ENCODE results near the gene PLAAT2. TPM values are rescaled to one million over a fixed set of nuclear protein-coding genes. Genes with fewer than 3 reads are reported as not detected.
"Not testable (repeated sequence)": the region's sequence is repeated elsewhere in the genome, so short reads cannot be mapped to it uniquely, and the experiment has no call there.

The PLAAT2 gene
- total and polyA plus RNA-seq, 3 donors from 2014 or later = 0.43 to 1.2 (median 0.66) TPM

DNA sequence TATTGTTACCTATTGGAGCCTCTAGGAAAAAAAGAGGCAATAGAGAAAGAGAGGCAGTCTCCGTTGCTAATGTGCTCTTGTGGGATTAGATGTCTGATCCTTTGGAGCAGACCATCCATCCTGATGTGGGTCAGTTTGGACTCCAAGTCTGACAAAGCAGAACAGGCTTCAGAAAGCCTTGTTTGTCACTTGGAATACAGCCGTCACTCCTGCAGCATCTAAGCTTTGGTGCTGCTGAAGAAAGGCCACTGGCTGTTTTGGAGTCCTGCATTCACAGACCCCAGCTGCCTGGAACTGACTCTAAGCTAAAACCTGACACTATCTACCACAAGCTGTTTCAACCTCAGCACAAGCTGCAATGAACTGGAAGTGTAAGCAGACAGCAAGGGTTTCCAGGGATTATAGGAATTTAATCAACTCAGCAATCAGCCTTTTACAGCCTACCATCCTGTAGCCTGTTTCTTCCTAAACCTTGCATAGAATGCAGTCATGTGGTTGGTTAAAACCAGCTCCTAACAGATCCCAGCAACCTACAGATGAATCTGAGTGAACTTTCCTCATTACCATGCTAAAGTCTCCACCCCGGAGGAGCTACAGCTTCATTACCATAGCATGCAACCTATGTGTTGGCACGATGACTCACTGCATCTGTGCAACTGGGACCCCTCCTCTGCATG is 30.2 kb downstream of the PLAAT2 start:
- WGBS, 2 donors = 84 to 96% methylated on average over 3 to 4 of the region's 4 CpGs
- Histone ChIP-seq H3K36me3 (ENCODE audit: low read depth, missing control alignments) (no peaks in the 10 kb centered on the region), H3K4me3 (no peak overlapping the region), H3K9me3 (no peaks in the 10 kb centered on the region), H3K27me3 (no peaks in the 10 kb centered on the region), H3K27ac (no peak overlapping the region), H3K4me1 (peaks cover 16% of the 10 kb centered on the region)
- TF ChIP-seq POLR2A (IDR thresholded peaks at IDR 0.05) (no peak), CTCF (IDR thresholded peaks at IDR 0.05) (no peak)
- no peak for DNase-seq
- intact Hi-C loops (cut with DNase I; ENCODE audit: low total_unique reads) = no loop called here

GRCh38 chr11:63532117-63532516 is 31.1 kb downstream of the PLAAT2 start:
- H3K4me3 ChIP-seq = no peak overlapping the region
- 85 to 91% methylated on average over 2 of the region's 2 CpGs for WGBS, 2 donors
- TF ChIP-seq CTCF (IDR thresholded peaks at IDR 0.05) (no peak), POLR2A (IDR thresholded peaks at IDR 0.05) (no peak)
- intact Hi-C loops (cut with DNase I; ENCODE audit: low total_unique reads) = no loop called here
- DNase-seq = no peak
- H3K36me3 ChIP-seq (ENCODE audit: low read depth, missing control alignments) = no peaks in the 10 kb centered on the region
- H3K27ac ChIP-seq = no peak overlapping the region
- H3K4me1 ChIP-seq = peaks cover 8% of the 10 kb centered on the region
- no peaks in the 10 kb centered on the region for H3K27me3 ChIP-seq
- no peaks in the 10 kb centered on the region for H3K9me3 ChIP-seq

DNA sequence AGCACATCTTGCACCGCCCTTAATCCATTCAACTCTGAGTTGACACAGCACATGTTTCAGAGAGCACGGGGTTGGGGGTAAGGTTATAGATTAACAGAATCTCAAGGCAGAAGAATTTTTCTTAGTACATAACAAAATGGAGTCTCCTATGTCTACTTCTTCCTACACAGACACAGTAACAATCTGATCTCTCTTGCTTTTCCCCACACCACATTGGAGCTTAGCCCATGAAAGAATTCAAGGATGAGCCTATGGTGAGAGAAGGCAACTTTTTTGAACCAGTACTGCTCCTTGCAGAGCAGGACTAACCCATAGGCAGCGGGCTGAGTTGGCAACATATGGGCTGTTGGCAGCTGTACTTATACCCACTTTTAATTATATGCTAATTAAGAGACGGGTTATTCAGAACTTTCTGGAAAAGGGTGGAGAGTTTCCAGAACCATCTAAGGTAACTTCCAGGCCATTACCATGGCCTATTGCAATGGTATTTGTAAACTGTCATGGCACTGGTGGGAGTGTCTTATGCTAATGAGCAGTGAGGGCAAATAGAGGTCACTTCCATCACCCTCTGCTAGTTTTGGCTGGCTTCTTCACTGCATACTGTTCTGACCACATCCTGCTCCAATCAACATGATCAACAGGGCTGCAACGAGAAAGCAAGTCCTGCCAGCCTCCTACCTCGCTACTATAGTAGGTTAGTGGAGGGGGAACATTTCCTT is 31.9 kb downstream of the PLAAT2 start:
- H3K27me3 ChIP-seq; H3K27ac ChIP-seq; H3K36me3 ChIP-seq (ENCODE audit: low read depth, missing control alignments); intact Hi-C loops (cut with DNase I; ENCODE audit: low total_unique reads); H3K9me3 ChIP-seq; H3K4me1 ChIP-seq; H3K4me3 ChIP-seq; DNase-seq: not testable (repeated sequence)
- 75 to 80% methylated on average over 4 to 5 of the region's 6 CpGs for WGBS, 2 donors

DNA sequence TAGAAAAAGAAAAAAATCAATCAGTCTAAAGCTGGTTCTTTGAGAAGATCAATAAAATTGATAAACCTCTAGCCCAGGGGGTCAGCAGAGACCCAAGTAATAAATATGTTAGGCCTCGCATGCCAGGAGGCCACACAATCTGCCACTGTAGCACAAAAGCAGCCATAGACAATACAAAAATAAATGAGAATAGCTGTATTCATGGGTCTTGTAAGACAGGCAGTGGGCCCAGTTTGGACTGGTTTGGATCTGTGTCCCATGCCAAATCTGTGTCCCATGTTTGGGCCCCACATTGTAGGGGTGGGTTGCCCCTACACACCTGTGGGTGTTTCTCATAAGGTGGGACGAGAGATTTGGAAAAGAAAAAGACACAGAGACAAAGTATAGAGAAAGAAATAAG is 33.2 kb downstream of the PLAAT2 start:
- Histone ChIP-seq H3K4me3 (no peak overlapping the region), H3K36me3 (ENCODE audit: low read depth, missing control alignments) (no peaks in the 10 kb centered on the region), H3K4me1 (no peaks in the 10 kb centered on the region), H3K9me3 (no peaks in the 10 kb centered on the region), H3K27ac (no peak overlapping the region), H3K27me3 (no peaks in the 10 kb centered on the region)
- DNase-seq = no peak
- TF ChIP-seq CTCF (IDR thresholded peaks at IDR 0.05) = no peak
- TF ChIP-seq POLR2A (IDR thresholded peaks at IDR 0.05) = no peak
- intact Hi-C loops (cut with DNase I; ENCODE audit: low total_unique reads) = no loop called here
- WGBS, 2 donors = 98% methylated on average over 2 of the region's 2 CpGs

DNA sequence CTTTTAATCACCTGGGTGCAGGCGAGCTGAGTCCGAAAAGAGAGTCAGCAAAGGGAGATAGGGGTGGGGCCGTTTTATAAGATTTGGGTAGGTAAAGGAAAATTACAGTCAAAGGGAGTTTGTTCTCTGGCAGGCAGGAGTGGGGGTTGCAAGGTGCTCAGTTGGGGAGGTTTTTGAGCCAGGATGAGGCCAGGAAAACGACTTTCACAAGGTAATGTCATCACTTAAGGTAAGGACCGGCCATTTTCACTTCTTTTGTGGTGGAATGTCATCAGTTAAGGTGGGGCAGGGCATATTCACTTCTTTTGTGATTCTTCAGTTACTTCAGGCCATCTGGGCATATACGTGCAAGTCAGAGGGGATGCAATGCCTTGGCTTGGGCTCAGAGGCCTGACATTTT is 33.8 kb downstream of the PLAAT2 start:
- intact Hi-C loops (cut with DNase I; ENCODE audit: low total_unique reads); DNase-seq; H3K36me3 ChIP-seq (ENCODE audit: low read depth, missing control alignments); H3K4me3 ChIP-seq; H3K27ac ChIP-seq; H3K4me1 ChIP-seq; H3K9me3 ChIP-seq; H3K27me3 ChIP-seq: not testable (repeated sequence)
- 79 to 85% methylated on average over 6 of the region's 6 CpGs for WGBS, 2 donors

DNA sequence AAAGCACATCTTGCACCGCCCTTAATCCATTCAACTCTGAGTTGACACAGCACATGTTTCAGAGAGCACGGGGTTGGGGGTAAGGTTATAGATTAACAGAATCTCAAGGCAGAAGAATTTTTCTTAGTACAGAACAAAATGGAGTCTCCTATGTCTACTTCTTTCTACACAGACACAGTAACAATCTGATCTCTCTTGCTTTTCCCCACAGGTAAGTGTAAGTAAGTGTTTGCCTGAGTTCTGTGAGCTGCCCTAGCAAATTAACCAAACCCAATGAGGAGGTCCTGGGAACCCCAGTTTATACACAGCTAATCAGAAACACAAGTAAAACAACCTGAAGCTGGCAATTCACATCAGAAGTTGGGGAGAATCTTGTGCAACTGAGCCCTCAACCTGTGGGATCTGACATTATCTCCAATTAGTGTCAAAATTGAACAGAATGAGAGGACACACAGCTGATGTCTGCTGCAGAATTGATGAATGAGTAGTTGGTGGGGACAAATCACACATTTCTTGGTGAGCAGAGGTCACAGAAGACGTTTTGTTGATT is 34.4 kb downstream of the PLAAT2 start:
- H3K27ac ChIP-seq; intact Hi-C loops (cut with DNase I; ENCODE audit: low total_unique reads); DNase-seq; H3K27me3 ChIP-seq; H3K4me3 ChIP-seq; H3K9me3 ChIP-seq; H3K36me3 ChIP-seq (ENCODE audit: low read depth, missing control alignments); H3K4me1 ChIP-seq: not testable (repeated sequence)
- 77 to 88% methylated on average over 1 of the region's 3 CpGs for WGBS, 2 donors

GRCh38 chr11:63528156-63528555 is 35.0 kb downstream of the PLAAT2 start:
- 52 to 56% methylated on average over 5 to 7 of the region's 11 CpGs for WGBS, 2 donors

More at GRCh38 chr11:63528156-63528555, 35.0 kb downstream of the PLAAT2 start:
- DNase-seq; H3K27ac ChIP-seq; H3K4me1 ChIP-seq; intact Hi-C loops (cut with DNase I; ENCODE audit: low total_unique reads); H3K9me3 ChIP-seq; H3K27me3 ChIP-seq; H3K4me3 ChIP-seq; H3K36me3 ChIP-seq (ENCODE audit: low read depth, missing control alignments): not testable (repeated sequence)
